Lower lobe of right lung (tissue), 2 donors: Measurements from ENCODE around the gene PIAS1. TPM values are rescaled to one million over a fixed set of nuclear protein-coding genes. Genes with fewer than 3 reads are reported as not detected.

Source experiments
- ATAC-seq, 2 donors: fragments of 200-7000 bp; cut with Tn5 transposase; one replicate each; pipeline ENCODE4 v1.9.1; 2020 to 2022; ENCODE audit warnings: mild to moderate bottlenecking in 2 of 2, moderate library complexity in 2 of 2
- DNase-seq: peaks from one replicate; pipeline ENCODE4 v3.0.0-alpha.2; 2020
- H3K27ac ChIP-seq: fragments of 200-600 bp; one replicate; pipeline ENCODE4 v1.8.0; 2022
- H3K27me3 ChIP-seq: fragments of 200-600 bp; one replicate; pipeline ENCODE4 v1.8.0; 2022; ENCODE audit warnings: low read depth
- H3K36me3 ChIP-seq: fragments of 200-600 bp; one replicate; pipeline ENCODE4 v1.8.0; 2022; ENCODE audit warnings: mild to moderate bottlenecking
- H3K4me1 ChIP-seq: fragments of 200-600 bp; one replicate; pipeline ENCODE4 v1.8.0; 2022
- H3K4me3 ChIP-seq: fragments of 200-600 bp; one replicate; pipeline ENCODE4 v1.8.0; 2022; ENCODE audit warnings: mild to moderate bottlenecking
- H3K9me3 ChIP-seq: fragments of 200-600 bp; one replicate; pipeline ENCODE4 v1.8.0; 2022
- intact Hi-C: fragments of 100-400 bp; cut with DNase I; formaldehyde crosslinking; loops from one replicate; pipeline ENCODE4 v1.11.0; 2022
- total RNA-seq: library from RNA; stranded (reverse); fragmentation: NEBNext Ultra II Directional; extraction: Animal tissue kit (Norgen Biotek cat#: 25700); gene quantifications from one replicate; pipeline ENCODE4 v1.2.1, GENCODE V29; 2021
- TF ChIP-seq, protein P1 (sequence below): fragments of 200-600 bp; IDR thresholded peaks from one replicate; pipeline ENCODE4 v1.8.0; 2022; ENCODE audit warnings: antibody characterized with exemption, mild to moderate bottlenecking
- donor health status: DM: no; HTN: yes; CAD: no; lungs with severe emphysema.

Gene PIAS1
- total RNA-seq, 1 donor from 2014 or later = 73.1 TPM

- Histone ChIP-seq H3K27me3 (no peaks in the 10 kb centered on the region), H3K27ac (no peak overlapping the region), H3K36me3 (no peaks in the 10 kb centered on the region), H3K9me3 (no peaks in the 10 kb centered on the region), H3K4me3 (peak overlapping the region; percentile 96), H3K4me1 (peaks cover 19% of the 10 kb centered on the region)
- intact Hi-C loops = no loop called here
- ATAC-seq = no peak
- TF ChIP-seq, protein P1, sequence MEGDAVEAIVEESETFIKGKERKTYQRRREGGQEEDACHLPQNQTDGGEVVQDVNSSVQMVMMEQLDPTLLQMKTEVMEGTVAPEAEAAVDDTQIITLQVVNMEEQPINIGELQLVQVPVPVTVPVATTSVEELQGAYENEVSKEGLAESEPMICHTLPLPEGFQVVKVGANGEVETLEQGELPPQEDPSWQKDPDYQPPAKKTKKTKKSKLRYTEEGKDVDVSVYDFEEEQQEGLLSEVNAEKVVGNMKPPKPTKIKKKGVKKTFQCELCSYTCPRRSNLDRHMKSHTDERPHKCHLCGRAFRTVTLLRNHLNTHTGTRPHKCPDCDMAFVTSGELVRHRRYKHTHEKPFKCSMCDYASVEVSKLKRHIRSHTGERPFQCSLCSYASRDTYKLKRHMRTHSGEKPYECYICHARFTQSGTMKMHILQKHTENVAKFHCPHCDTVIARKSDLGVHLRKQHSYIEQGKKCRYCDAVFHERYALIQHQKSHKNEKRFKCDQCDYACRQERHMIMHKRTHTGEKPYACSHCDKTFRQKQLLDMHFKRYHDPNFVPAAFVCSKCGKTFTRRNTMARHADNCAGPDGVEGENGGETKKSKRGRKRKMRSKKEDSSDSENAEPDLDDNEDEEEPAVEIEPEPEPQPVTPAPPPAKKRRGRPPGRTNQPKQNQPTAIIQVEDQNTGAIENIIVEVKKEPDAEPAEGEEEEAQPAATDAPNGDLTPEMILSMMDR = no peak
- no peak for DNase-seq
Observed at GRCh38 chr15:68227643-68228142, 173.6 kb downstream of the PIAS1 start.

- Histone ChIP-seq H3K4me3 (peak overlapping the region; percentile 96), H3K4me1 (peaks cover 19% of the 10 kb centered on the region), H3K9me3 (no peaks in the 10 kb centered on the region), H3K36me3 (no peaks in the 10 kb centered on the region), H3K27me3 (no peaks in the 10 kb centered on the region), H3K27ac (peak overlapping the region; percentile 85)
- intact Hi-C loops = no loop called here
- TF ChIP-seq, protein P1 = no peak
- ATAC-seq (peak in 1 of 2 donors; percentile 0), DNase-seq (no peak)
Observed at GRCh38 chr15:68228143-68228970, 174.2 kb downstream of the PIAS1 start.

DNA sequence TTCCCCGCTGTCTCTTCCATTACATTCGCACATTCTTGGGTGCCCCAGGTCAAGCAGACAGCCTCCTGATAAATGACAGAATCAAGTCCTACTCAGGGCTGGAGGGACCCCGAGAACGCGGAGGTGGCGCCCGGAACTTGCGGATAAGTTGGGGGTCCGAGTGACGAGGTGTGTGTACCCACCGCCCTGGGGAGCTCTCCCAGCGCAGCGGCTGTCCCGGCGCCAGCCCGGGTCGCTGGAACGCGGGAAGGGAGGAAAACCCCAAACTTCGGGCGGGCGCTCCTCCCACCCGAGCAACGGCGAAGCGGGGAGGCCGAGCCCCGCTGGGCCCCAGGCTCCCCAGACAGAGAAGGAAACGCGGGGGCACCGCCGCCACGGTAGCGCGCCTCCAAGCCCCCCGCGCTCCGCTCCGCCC lies 174.9 kb downstream of the PIAS1 start:
- Histone ChIP-seq H3K4me3 (peak overlapping the region; percentile 96), H3K27me3 (no peaks in the 10 kb centered on the region), H3K36me3 (no peaks in the 10 kb centered on the region), H3K9me3 (no peaks in the 10 kb centered on the region), H3K4me1 (peaks cover 19% of the 10 kb centered on the region), H3K27ac (peak overlapping the region; percentile 85)
- DNase-seq = peak; percentile 57
- ATAC-seq = peak; percentile 23 to 30
- intact Hi-C loops = no loop called here
- TF ChIP-seq, protein P1 = no peak

GRCh38 chr15:68229386-68230156 lies 175.5 kb downstream of the PIAS1 start, which contains the start of gene CLN6:
CLN6 (minus strand) TSS chr15:68229728; CDS start chr15:68229584, 144 bp downstream.
- no peaks in the 10 kb centered on the region for H3K9me3 ChIP-seq
- H3K27ac ChIP-seq = peak within 1 kb of the TSS; percentile 85
- no peaks in the 10 kb centered on the region for H3K36me3 ChIP-seq
- DNase-seq (peak; percentile 90), ATAC-seq (peak; percentile 97 to 98)
- peaks cover 19% of the 10 kb centered on the region for H3K4me1 ChIP-seq
- TF ChIP-seq, protein P1 = no peak
- peak within 1 kb of the TSS; percentile 96 for H3K4me3 ChIP-seq
- intact Hi-C loops = no loop called here
- no peaks in the 10 kb centered on the region for H3K27me3 ChIP-seq

DNA sequence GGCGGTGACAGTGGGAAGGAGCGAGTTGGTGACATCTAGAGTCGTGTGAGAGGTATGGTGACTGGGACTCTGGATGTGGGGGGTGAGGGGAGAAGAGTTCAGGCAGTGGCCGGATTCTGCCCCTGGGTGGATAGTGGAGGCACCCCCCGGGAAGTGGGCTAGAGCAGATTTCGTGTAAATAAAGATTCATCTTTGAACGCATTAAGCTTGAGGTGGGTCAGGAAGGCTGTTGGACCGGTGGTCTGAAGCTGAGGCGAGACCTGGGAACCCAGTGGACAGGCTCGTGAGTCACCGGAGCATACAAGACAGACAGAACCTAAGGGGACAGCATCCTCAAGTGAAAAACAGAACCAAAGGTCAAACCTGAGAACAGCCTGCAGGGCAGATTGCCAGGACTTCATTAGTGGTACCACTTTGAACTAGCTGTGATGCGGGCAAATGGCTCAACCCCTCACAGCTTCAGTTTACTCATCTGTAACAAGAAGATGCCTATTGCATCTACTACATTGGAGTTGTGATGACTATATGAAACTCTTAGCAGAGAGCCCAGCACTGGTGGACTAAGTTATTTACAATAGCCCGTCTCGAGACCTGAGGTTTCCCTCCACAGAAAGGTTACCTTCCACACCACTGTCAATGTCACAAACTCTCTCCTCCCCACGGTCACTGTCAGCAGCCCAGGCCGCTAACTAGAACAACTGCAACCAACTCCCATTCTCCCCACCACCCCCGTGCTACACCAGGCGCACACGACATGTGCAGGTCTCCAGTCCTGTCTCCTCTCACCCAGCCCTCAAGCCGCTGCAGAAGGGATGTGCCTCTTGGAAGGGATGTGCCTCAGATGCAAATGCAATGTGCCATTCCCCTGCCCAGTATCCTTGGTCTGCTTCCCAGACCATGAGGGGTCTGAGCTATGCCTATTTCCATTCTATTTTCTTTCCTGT lies 176.3 kb downstream of the PIAS1 start:
- DNase-seq (no peak), ATAC-seq (no peak)
- H3K27ac ChIP-seq = peak overlapping the region; percentile 85
- peaks cover 19% of the 10 kb centered on the region for H3K4me1 ChIP-seq
- TF ChIP-seq, protein P1 = no peak
- peak overlapping the region; percentile 96 for H3K4me3 ChIP-seq
- H3K9me3 ChIP-seq = no peaks in the 10 kb centered on the region
- intact Hi-C loops = no loop called here
- no peaks in the 10 kb centered on the region for H3K36me3 ChIP-seq
- H3K27me3 ChIP-seq = no peaks in the 10 kb centered on the region
